Choroid plexus epithelial cell (primary cell): ENCODE results near the gene RIC3.

Experiments
- DNase-seq: peaks from one replicate; pipeline ENCODE4 v3.0.0-alpha.2; 2010; ENCODE audit warnings: low read depth
- H3K4me3 ChIP-seq: 2 replicates; pipeline ENCODE4 v1.5.1; 2011; ENCODE audit warnings: low read depth, mild to moderate bottlenecking, control low read depth, low read length, moderate library complexity
- CTCF ChIP-seq: conservative IDR thresholded peaks from 2 replicates; pipeline ENCODE4 v1.5.1; 2011; ENCODE audit warnings: low read depth, mild to moderate bottlenecking, control low read depth, inconsistent platforms, low read length, moderate library complexity

The RIC3 gene

GRCh38 chr11:8126649-8127289, 42.1 kb downstream of the RIC3 start:
- TF ChIP-seq CTCF, result no peak
- no peak overlapping the region for H3K4me3 ChIP-seq
- no peak for DNase-seq

GRCh38 chr11:8122173-8122764, 46.6 kb downstream of the RIC3 start:
- H3K4me3 ChIP-seq, result no peak overlapping the region
- no peak for TF ChIP-seq CTCF
- DNase-seq, result no peak

- no peak overlapping the region for H3K4me3 ChIP-seq
- TF ChIP-seq CTCF, result no peak
- DNase-seq, result no peak
Observed at GRCh38 chr11:8111636-8112035, 57.2 kb downstream of the RIC3 start.

GRCh38 chr11:8110396-8110795, 58.4 kb downstream of the RIC3 start:
- H3K4me3 ChIP-seq, result no peak overlapping the region
- no peak for DNase-seq
- no peak for TF ChIP-seq CTCF

- no peak for DNase-seq
- no peak overlapping the region for H3K4me3 ChIP-seq
- no peak for TF ChIP-seq CTCF
Observed at GRCh38 chr11:8109675-8110074, 59.1 kb downstream of the RIC3 start.

GRCh38 chr11:8108421-8108820, 60.4 kb downstream of the RIC3 start:
- no peak for TF ChIP-seq CTCF
- DNase-seq, result no peak
- H3K4me3 ChIP-seq, result no peak overlapping the region

GRCh38 chr11:8107642-8108041, 61.2 kb downstream of the RIC3 start:
- no peak for TF ChIP-seq CTCF
- no peak for DNase-seq
- no peak overlapping the region for H3K4me3 ChIP-seq
